Cerebellar nuclear complex (tissue), 1 donor: ENCODE results near the gene BTG1.

Source experiments
- DNase-seq, 2 experiments: peaks; one replicate each; lab custom pipeline; 2025; lab: John Stamatoyannopoulos, UW

The BTG1 gene, protein sequence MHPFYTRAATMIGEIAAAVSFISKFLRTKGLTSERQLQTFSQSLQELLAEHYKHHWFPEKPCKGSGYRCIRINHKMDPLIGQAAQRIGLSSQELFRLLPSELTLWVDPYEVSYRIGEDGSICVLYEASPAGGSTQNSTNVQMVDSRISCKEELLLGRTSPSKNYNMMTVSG

DNA sequence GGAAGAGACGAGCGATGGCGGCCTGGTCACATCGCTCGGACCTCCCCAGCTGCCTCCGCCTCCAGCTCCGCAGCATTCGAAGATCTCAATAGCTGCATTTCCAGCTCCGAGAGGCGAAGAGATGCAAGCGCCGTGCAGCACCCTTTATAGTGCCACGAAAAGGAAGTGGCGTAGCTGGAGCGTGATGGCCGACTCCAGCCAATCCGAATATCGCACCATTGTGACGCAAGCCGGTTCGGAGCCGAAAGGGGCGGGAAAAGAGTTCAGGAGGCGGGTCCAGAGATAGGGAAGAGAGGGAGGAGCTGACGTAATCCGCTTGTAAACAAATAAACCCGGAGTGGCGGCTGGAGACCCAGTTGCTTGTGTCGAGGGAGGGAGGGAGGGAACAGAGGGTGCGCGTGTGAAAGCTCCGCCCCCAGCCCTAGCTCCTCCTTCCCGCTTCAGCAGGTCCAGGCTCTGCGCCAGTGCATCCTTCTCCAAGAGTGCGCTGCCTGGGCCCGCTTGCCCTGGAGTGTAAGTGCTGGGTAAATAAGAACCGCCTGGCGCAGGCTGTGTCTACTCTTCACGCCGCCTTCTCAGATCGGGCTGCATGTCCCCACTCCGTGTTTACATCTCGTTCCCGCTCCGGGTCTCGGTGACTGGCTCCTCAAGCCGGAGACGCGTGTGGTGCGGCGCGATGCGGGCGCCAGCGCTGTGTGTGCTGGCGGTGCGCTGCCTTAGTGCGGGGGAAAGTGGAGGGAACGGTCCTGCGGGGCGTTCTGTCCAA lies at the start of gene BTG1:
BTG1 (minus strand) TSS at position 116 of the 766 bp plus-strand sequence. CDS start 311 bp downstream, outside the sequence.
- DNase-seq: peak; percentile 100

DNA sequence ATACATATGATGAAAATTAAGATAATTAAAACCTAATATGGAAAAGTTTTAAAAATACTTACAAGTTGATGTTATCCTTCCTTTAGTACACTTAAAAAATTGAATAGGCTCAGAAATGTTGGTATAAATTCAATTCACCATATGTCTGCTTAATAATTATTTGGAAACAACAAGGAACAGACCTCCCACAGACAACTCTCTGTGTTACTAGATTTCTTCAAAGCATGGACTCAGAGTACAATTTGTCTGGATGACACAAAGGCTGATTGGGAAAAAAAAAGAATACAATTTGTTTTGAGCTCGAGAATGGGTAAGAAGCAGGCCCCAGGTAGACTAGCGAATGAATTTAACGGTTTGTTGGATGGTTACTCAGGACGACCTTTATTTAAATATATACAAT lies 48.9 kb upstream of the BTG1 start:
- DNase-seq: no peak

GRCh38 chr12:92193846-92194245 lies 48.2 kb upstream of the BTG1 start:
- DNase-seq: no peak

DNA sequence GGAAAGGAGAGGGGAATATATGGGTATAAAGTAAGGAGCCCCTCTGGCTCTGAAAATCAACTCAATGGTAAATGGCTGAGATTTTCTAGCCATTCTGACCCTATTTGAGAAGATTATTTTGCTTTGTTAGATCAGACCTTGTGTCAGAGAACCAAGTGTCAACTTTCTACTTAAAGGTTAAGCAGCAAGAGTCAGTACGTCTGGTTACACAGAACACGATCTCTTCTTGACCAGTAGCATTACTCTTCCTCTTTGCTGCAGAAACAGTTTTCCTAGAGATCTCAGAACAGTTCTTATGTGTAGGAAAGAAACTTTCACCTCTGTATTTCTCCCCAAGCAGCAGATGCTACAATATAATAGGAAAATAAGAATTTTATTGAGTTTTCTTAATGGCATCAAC lies 47.4 kb upstream of the BTG1 start:
- DNase-seq: no peak

DNA sequence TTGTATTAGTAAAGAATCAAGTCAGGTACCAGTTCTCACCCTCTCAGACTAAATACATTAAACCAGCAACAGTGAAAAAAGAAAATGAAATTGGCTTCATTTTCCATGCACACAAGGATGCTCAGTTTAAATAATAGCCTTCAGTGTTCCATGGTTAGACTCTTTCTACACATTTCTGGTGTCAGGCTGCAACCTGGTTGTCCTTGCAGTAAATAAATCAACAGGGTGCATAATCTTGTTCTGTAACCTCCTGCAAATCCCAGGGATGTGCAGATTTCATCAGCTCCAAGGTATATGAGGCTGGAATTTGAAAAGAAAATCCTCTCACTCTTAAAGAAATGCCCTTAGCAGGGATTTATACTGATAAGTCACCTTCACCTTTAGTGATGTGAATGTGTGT lies 46.7 kb upstream of the BTG1 start:
- DNase-seq: peak in 1 of 2 experiments; percentile 6

DNA sequence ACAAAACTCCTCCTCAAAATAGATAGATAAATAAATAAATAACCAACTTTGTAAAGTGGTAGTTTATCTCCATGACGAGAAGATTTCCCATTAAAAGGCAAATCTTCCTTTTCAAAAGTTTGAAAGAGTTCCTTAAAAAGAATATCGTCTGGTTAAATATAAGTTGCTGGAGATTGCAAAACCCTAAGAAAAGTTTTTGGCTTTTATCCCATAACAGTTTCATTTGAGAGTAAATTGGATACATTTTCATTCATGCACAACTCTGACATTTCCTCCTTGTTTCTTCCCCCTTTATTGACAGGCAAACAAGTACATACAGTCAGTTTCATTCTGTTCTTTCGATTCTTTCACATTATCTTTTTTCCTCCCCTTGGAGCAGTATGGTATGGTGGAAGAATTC lies 45.4 kb upstream of the BTG1 start:
- no peak for DNase-seq

DNA sequence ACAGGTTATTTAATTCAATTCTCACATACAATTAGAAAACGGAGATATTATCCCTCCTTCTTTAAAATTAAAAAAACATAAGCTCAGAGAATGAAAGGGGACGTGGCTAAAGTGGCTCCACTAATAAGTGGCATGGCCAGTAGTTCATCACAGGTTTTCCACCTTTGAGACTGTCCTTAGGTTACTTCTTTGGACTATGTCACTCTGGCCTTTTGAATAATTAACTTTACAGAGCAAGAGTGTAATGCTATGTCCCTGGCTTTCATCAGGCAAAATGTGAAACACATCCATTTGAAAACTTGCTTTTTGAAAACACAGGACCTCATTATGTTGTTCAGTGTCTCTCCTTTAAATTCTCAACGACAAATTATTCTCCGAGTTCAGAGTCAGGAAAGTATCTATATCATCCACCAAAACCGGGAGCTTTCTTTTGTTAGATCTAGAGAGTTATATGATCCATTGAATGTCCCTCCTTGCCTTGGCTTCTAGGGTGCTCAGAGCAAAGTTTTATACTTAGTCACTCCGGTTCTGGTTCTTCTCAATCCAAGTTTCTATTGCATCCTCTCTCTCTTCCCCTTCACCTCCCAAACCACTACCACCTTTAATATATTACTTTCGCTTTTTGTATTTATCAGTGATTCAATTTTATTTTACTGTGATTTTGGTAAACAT lies 43.0 kb upstream of the BTG1 start:
- DNase-seq: no peak

DNA sequence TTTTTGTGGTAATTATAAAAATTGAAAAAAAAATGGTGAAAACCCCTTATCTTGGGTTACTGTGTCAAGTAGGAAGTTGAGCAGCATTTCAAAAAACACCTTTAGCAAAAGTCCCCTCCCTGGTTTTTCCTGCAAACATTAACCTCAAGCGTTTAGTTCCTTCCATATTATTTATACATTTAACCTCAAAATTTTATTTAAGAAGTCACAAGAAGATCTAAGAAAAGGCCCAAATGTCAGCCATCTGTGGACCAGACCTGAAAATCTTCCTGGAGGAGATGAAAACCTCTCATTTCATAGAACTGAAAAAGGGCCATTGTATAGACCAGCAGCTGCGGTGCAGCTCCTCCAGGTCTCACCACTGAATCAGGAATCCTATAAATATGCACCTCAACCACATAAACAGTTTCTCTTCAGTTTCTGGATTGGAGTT lies 40.4 kb upstream of the BTG1 start:
- no peak for DNase-seq

- no peak for DNase-seq
Measured at GRCh38 chr12:92185052-92185451, 39.4 kb upstream of the BTG1 start.

DNA sequence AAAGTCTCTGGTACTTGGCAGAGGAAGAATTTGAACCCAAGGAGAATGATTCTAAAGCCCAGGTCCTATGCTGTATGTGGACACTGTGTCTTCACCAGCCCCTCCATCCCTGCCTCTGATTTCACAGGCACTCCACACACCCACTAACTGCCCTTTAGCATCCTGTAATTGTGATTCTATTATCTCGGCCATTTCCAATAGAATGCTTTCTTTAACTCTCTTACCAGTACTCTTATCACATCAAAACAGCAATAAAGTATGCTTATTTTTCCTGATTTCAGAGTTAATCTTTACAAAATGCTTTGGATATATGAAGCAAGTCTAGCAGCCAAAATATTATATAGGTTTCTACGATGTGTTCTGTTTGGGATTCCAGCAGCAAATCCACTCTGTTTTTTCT lies 37.9 kb upstream of the BTG1 start:
- DNase-seq: no peak

DNA sequence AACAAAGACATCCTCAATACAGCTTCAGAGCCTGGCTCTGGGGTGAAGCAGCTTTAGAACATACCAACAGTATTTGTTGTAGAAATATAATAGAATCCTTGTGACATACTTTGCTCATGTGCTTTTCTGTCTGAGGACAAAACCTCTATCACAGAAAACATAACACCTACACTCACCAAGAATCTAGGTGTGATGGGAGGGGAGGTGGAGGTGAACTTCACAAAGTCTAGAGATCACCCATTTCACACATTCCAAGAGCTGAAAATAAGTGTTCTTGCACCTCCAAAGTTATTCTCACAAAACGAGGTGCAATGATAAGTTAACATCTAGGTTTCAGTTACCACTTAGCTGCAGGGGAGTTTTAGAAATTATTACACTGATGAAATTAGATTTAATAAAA lies 32.7 kb upstream of the BTG1 start:
- no peak for DNase-seq

GRCh38 chr12:92176646-92177045 lies 31.0 kb upstream of the BTG1 start:
- no peak for DNase-seq

DNA sequence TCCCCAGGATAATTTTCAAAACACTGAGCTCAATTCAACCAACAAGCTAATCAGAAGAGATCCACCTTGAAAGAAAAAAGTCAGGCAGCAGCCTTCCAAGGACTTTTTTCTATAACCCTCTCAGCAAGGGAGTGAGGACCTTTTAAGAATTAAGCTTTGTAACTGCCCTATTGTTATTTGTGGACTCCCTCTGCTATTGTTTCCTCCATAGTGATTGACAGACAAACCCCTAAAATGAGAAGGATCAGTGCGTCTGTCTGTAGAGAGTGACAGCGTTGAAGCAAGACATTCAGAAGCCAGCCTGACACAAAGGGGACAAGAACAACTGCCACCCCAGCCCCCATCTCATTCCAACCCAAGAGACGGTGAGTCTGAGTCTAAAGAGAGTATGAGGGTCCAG lies 30.3 kb upstream of the BTG1 start:
- DNase-seq: no peak

- no peak for DNase-seq
Measured at GRCh38 chr12:92170050-92170449, 24.4 kb upstream of the BTG1 start.

DNA sequence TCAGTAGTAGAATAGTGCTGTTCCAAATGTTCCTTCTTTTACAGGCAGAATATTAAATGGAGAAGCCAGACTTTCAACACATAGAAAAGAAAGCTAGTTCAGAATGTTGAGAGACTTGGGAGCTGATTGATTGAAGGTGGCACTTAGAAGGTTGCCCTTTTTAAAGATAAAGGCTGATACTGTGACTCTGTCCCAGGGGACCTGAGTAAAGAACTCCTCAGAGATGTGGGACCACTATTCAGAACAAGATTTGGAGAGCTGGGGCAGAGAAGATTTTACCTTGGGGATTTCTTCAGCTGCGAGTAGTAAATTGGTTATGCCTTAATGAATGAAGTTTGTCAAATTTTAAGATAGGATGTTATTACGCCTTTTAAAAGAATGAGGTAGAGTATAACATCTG lies 21.4 kb upstream of the BTG1 start:
- DNase-seq: no peak

- no peak for DNase-seq
Measured at GRCh38 chr12:92164712-92165111, 19.1 kb upstream of the BTG1 start.

DNA sequence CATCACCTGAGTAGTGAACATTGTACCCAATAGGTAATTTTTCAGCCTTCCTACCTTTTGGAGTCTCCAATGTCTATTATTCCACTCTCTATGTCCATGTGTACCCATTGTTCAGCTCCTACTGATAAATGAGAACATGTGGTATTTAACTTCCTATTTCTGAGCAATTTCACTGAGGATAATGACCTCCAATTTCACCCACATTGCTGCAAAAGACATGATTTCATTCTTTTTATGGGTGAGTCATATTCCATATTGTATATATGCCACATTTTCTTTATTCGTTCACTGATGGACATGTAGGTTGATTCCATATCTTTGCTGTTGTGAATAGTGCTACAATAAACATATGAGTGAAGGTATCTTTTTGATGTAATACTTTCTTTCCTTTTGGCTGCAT lies 16.4 kb upstream of the BTG1 start:
- DNase-seq: no peak

DNA sequence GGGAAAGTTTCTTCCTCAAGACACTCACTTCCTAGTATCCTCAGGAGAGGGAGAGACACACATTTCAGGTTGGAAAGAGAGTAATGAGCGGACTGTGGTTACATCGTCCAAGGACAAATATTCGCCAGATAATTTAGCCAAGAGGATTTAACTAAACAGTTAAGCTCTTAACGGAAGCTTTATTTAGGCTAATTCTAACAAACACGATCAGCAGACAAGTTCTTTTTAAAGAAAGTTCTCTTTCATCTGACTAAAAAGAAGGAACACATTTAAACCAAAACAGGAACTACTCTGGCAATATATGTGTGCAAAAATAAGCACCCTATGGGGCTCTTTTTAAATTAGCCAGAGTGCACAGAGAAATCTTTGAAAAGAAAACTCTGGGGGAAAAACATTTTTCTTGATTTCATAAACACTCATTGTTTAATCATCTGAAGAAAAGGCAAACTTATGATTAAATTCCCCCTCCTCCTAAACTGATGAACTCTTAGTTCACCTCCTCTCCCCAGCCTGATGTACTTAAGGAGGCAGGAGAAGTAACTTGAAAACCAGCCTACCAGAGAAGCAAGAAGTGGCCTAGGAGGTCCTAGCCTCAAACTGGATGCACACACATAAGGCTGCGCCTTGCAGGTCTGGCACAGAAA lies 13.3 kb upstream of the BTG1 start:
- no peak for DNase-seq

DNA sequence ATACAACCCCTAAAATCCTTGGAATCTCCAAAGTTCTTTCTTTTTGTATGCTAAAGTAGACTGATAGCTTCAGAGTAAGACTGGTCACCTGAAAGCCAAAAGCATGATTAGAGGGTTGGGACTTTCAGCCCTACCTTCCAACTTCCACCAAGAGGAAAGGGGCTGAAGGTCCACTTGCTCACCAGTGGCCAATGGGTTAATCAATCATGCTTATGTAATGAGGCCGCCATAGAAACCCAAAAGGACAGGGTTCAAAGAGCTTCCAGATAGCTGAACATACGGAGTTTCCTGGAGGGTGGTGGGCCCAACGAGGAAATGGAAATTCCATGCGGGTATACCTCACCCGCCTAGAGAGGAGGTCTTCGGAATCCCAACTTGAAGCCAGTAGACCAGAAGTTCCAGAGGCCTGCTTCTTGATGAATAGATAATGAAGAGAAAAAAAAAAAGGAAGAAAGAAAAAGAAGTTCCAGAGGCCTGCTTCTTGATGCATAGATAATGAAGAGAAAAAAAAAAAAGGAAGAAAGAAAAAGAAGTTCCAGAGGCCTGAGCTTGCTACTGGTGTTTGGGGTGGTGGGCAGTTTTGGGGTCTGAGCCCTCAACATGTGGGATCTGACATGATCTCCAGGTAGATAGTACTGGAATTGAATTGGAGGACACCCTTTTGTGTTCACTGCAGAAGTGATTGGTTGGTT lies 11.2 kb upstream of the BTG1 start:
- no peak for DNase-seq

GRCh38 chr12:92156139-92156538 lies 10.5 kb upstream of the BTG1 start:
- DNase-seq: no peak

DNA sequence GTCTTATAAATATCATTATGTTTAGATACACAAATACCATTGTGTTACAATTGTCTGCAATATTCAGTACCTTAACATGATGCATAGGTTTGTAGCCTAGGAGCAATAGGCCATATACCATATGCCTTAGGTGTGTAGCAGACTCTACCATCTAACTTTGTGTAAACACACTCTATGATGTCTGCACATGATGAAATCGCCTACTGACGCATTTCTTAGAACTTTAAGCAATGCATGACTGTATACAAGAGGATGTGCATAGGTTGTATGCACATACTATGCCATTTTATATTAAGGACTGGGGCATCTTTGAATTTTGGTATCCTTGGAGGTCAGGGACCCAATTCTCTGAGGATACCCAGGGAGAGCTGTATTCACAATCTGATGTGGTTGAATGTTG lies 10.1 kb upstream of the BTG1 start:
- DNase-seq: no peak

DNA sequence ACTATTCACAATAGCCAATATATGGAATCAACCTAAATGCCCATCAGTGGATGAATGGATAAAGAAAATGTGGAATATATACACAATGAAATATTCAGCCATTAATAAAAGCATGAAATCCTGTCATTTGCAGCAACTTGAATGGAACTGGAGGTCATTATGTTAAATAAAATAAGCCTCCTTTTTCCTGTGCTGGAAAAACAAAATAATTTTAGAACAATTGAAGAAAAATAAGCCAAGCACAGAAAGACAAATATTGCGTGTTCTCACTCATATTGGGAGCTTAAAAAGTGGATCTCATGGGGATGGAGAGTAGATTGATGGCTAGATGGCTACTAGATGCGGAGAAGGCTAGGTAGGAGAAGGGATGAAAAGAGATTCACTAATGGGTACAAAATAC lies 6.3 kb upstream of the BTG1 start:
- no peak for DNase-seq
